Vagina (tissue), 2 donors: ENCODE results near the gene DBP. TPM values are rescaled to one million over a fixed set of nuclear protein-coding genes. Genes with fewer than 3 reads are reported as not detected.

Source experiments
- DNase-seq, 2 donors: peaks; one replicate each; pipeline ENCODE4 v3.0.0-alpha.2; 2017; ENCODE audit errors: extremely low spot score in 2 of 2
- H3K27ac ChIP-seq: fragments of 200-600 bp; sonication (generic); one replicate; pipeline ENCODE4 v1.5.1; 2019
- H3K27me3 ChIP-seq: fragments of 200-600 bp; sonication (generic); one replicate; pipeline ENCODE4 v1.5.1; 2019
- H3K36me3 ChIP-seq, 2 donors: fragments of 200-600 bp; sonication (generic); one replicate each; pipeline ENCODE4 v1.5.1; 2017 to 2019
- H3K4me1 ChIP-seq: fragments of 200-600 bp; sonication (generic); one replicate; pipeline ENCODE4 v1.5.1; 2019
- H3K4me3 ChIP-seq, 2 donors: fragments of 200-600 bp; sonication (generic); 1 replicate in 1 of 2; 2 replicates in 1 of 2; pipeline ENCODE4 v1.5.1; 2016 to 2019
- H3K9me3 ChIP-seq: fragments of 200-600 bp; sonication (generic); one replicate; pipeline ENCODE4 v1.5.1; 2019
- CTCF ChIP-seq, 3 experiments: fragments of 450-650 bp in 2 of 3; fragments of 200-600 bp in 1 of 3; sonication (generic) in 1 of 3; IDR thresholded peaks; one replicate each; pipeline ENCODE4 v1.5.1; 2017 to 2019; ENCODE audit warnings: antibody characterized with exemption in 3 of 3, mild to moderate bottlenecking in 2 of 3, moderate library complexity in 2 of 3
- POLR2A ChIP-seq, 2 donors: fragments of 450-650 bp; IDR thresholded peaks; one replicate each; pipeline ENCODE4 v1.6.1; 2017; ENCODE audit warnings: antibody characterized with exemption in 2 of 2, mild to moderate bottlenecking in 2 of 2, moderate library complexity in 2 of 2
- POLR2AphosphoS5 ChIP-seq, 2 donors: sonication (generic); formaldehyde crosslinking; IDR thresholded peaks; one replicate each; pipeline ENCODE4 v1.9.0; 2017; ENCODE audit warnings: antibody characterized with exemption in 2 of 2, mild to moderate bottlenecking in 2 of 2, low read depth in 1 of 2; ENCODE audit not compliant: insufficient read depth in 1 of 2
- intact Hi-C: fragments of 100-400 bp; cut with DNase I; formaldehyde crosslinking; loops from one replicate; pipeline ENCODE4 v1.15.1; 2023
- total RNA-seq: library from RNA; depleted of rRNA; stranded (reverse); fragments of >200 nt; gene quantifications from one replicate; pipeline ENCODE4 v1.2.3, GENCODE V29; 2016

The DBP gene
- total RNA-seq, 1 donor from 2014 or later = 4.9 TPM

GRCh38 chr19:48629599-48630295 is 7.4 kb downstream of the DBP start:
- intact Hi-C loops = loop anchor here (10.0 kb wide), 1 partner anchor 335 kb away; the partner anchor contains the start of gene FTL
- Histone ChIP-seq H3K27me3 (no peaks in the 10 kb centered on the region), H3K4me3 (no peak overlapping the region), H3K9me3 (no peaks in the 10 kb centered on the region), H3K36me3 (peaks cover 0 to 5% of the 10 kb centered on the region in 2 donors), H3K4me1 (peaks cover 56% of the 10 kb centered on the region), H3K27ac (peak overlapping the region; percentile 79)
- DNase-seq = no peak
- no peak for TF ChIP-seq CTCF (IDR thresholded peaks at IDR 0.05)
- no peak for TF ChIP-seq POLR2A (IDR thresholded peaks at IDR 0.05)
- TF ChIP-seq POLR2AphosphoS5 (IDR thresholded peaks at IDR 0.05; ENCODE audit: insufficient read depth in 1 of 2, low read depth in 1 of 2) = no peak

- Histone ChIP-seq H3K36me3 (peaks cover 0 to 5% of the 10 kb centered on the region in 2 donors), H3K27me3 (no peaks in the 10 kb centered on the region), H3K27ac (peak overlapping the region; percentile 79), H3K9me3 (no peaks in the 10 kb centered on the region), H3K4me3 (no peak overlapping the region), H3K4me1 (peaks cover 58% of the 10 kb centered on the region)
- TF ChIP-seq CTCF (IDR thresholded peaks at IDR 0.05) = no peak
- TF ChIP-seq POLR2A (IDR thresholded peaks at IDR 0.05) = no peak
- no peak for TF ChIP-seq POLR2AphosphoS5 (IDR thresholded peaks at IDR 0.05; ENCODE audit: insufficient read depth in 1 of 2, low read depth in 1 of 2)
- DNase-seq = no peak
- intact Hi-C loops = no loop called here
These were observed 7.9 kb downstream of the DBP start for GRCh38 chr19:48629297-48629598.

GRCh38 chr19:48628486-48629296 is 8.5 kb downstream of the DBP start:
- intact Hi-C loops = no loop called here
- no peak for DNase-seq
- Histone ChIP-seq H3K27me3 (no peaks in the 10 kb centered on the region), H3K9me3 (no peaks in the 10 kb centered on the region), H3K36me3 (peaks cover 0 to 5% of the 10 kb centered on the region in 2 donors), H3K4me1 (peaks cover 55% of the 10 kb centered on the region), H3K27ac (no peak overlapping the region), H3K4me3 (no peak overlapping the region)
- TF ChIP-seq POLR2AphosphoS5 (IDR thresholded peaks at IDR 0.05; ENCODE audit: insufficient read depth in 1 of 2, low read depth in 1 of 2) = no peak
- no peak for TF ChIP-seq POLR2A (IDR thresholded peaks at IDR 0.05)
- TF ChIP-seq CTCF (IDR thresholded peaks at IDR 0.05) = no peak

GRCh38 chr19:48627865-48628314 is 9.3 kb downstream of the DBP start:
- H3K27ac ChIP-seq = no peak overlapping the region
- H3K9me3 ChIP-seq = no peaks in the 10 kb centered on the region
- peaks cover 0 to 5% of the 10 kb centered on the region in 2 donors for H3K36me3 ChIP-seq
- H3K4me1 ChIP-seq = peaks cover 55% of the 10 kb centered on the region
- no peaks in the 10 kb centered on the region for H3K27me3 ChIP-seq
- intact Hi-C loops = no loop called here
- DNase-seq = no peak
- no peak for TF ChIP-seq POLR2A (IDR thresholded peaks at IDR 0.05)
- no peak for TF ChIP-seq POLR2AphosphoS5 (IDR thresholded peaks at IDR 0.05; ENCODE audit: insufficient read depth in 1 of 2, low read depth in 1 of 2)
- TF ChIP-seq CTCF (IDR thresholded peaks at IDR 0.05) = no peak
- no peak overlapping the region for H3K4me3 ChIP-seq
